A673 (cell line): Measurements from ENCODE around the gene SDCCAG8. TPM values are rescaled to one million over a fixed set of nuclear protein-coding genes. Genes with fewer than 3 reads are reported as not detected.

Experiments used
- BruUV-seq: library from RNA; stranded (reverse); fragments of 400-500 nt; replicated peaks from 2 replicates; lab custom pipeline; 2021; lab: Mats Ljungman, UMichigan
- CTCF ChIA-PET: fragments of 300-600 bp; sonication (Branson Sonifier 250); formaldehyde crosslinking; loops from one replicate; lab custom pipeline; 2022; ENCODE audit warnings: antibody characterized with exemption; lab: Charles Lee
- POLR2A ChIA-PET: fragments of 300-600 bp; sonication (Branson Sonifier 250); formaldehyde crosslinking; loops from one replicate; lab custom pipeline; 2022; ENCODE audit warnings: antibody characterized with exemption; ENCODE audit not compliant: low non-redundant PET; lab: Charles Lee
- DNase-seq: peaks from one replicate; pipeline ENCODE4 v3.0.0-alpha.2; 2015; ENCODE audit warnings: low spot score
- H3K27ac ChIP-seq: fragments of 200-600 bp; sonication (generic); 2 replicates; pipeline ENCODE4 v1.5.1; 2016; ENCODE audit warnings: mixed run types, low read depth, mild to moderate bottlenecking, mixed read lengths, antibody characterized with exemption, low read length; ENCODE audit not compliant: poor library complexity, severe bottlenecking
- H3K27me3 ChIP-seq: fragments of 200-600 bp; sonication (generic); replicated peaks from 2 replicates; pipeline ENCODE4 v1.6.1; 2017; ENCODE audit warnings: mixed run types, low read depth, mild to moderate bottlenecking, mixed read lengths, antibody characterized with exemption, low read length; ENCODE audit not compliant: insufficient read depth, poor library complexity
- H3K36me3 ChIP-seq: fragments of 200-600 bp; sonication (generic); 2 replicates; pipeline ENCODE4 v1.6.1; 2016; ENCODE audit warnings: mixed run types, mild to moderate bottlenecking, mixed read lengths, antibody characterized with exemption, low read length; ENCODE audit not compliant: insufficient read depth, poor library complexity, severe bottlenecking
- H3K4me1 ChIP-seq: fragments of 200-600 bp; sonication (generic); 2 replicates; pipeline ENCODE4 v1.6.1; 2017; ENCODE audit warnings: mixed run types, mild to moderate bottlenecking, mixed read lengths, antibody characterized with exemption, low read length; ENCODE audit not compliant: insufficient read depth, poor library complexity, severe bottlenecking
- H3K4me3 ChIP-seq: fragments of 200-600 bp; sonication (generic); 2 replicates; pipeline ENCODE4 v1.5.1; 2016; ENCODE audit warnings: low read depth, mixed run types, mild to moderate bottlenecking, mixed read lengths, low read length; ENCODE audit not compliant: poor library complexity, severe bottlenecking
- H3K9me3 ChIP-seq: fragments of 200-600 bp; sonication (generic); 2 replicates; pipeline ENCODE4 v1.6.1; 2016; ENCODE audit warnings: mixed run types, low read depth, mild to moderate bottlenecking, mixed read lengths, antibody characterized with exemption, low read length; ENCODE audit not compliant: poor library complexity, severe bottlenecking
- CTCF ChIP-seq: fragments of 300-800, 200-600 bp; sonication (generic); conservative IDR thresholded peaks from 2 replicates; pipeline ENCODE4 v1.5.1; 2017; ENCODE audit warnings: low read depth, mild to moderate bottlenecking, antibody characterized with exemption, low read length, moderate library complexity, mixed read lengths
- EZH2 ChIP-seq: fragments of 200-600 bp; sonication (generic); IDR thresholded peaks from 2 replicates; pipeline ENCODE4 v1.6.1; 2017; ENCODE audit warnings: borderline replicate concordance, low read depth, mild to moderate bottlenecking, mixed read lengths, antibody characterized with exemption, low read length; ENCODE audit not compliant: poor library complexity, severe bottlenecking
- intact Hi-C: fragments of 100-400 bp; cut with micrococcal nuclease; formaldehyde crosslinking; loops from one replicate; pipeline ENCODE4 v1.10.0; 2022; ENCODE audit not compliant: unreplicated experiment
- total RNA-seq: library from RNA; stranded (reverse); gene quantifications from 2 replicates; pipeline ENCODE4 v1.2.3, GENCODE V29; 2021

The SDCCAG8 gene
- total RNA-seq, 1 experiment from 2014 or later = 9.1 TPM

DNA sequence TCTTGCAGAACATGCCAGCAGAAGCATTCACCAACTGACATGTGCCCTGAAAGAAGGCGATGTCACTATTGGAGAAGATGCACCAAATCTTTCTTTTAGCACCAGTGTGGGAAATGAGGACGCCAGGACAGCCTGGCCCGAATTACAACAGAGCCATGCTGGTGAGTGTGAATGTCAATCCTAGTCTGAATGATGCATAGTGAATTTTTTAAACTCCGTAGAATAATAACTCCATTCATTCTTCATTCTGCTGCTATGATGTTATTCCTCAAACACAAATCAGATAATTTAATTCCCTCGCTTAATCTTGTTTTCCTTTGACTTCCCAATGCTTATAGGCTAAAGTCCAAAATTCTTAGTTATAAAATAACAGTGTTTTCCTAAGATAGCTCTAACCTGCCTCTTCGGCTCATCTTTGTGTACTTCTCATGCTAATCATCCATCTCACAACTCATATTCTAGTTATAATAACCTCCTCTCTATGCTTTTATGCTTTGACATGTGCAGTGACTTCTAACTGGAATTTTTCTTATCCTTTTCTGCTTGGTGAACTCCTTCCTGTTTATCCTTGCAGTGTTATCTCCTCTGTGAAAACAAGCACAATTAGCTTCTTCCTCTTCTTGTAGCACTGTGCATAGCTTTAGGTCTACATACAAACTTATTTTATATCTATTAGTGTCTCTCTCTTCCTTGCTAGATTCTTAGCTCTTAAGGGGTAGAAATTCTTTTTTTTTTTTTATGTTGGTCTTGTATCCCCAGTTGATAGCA is 14.4 kb downstream of the SDCCAG8 start:
- Histone ChIP-seq H3K27ac (no peak overlapping the region), H3K4me1 (no peaks in the 10 kb centered on the region), H3K27me3 (no peaks in the 10 kb centered on the region), H3K9me3 (no peaks in the 10 kb centered on the region), H3K4me3 (no peak overlapping the region), H3K36me3 (no peaks in the 10 kb centered on the region)
- ChIA-PET CTCF (no interaction called here), POLR2A (no interaction called here)
- DNase-seq = no peak
- TF ChIP-seq EZH2 (no peak), CTCF (no peak)
- intact Hi-C loops = no loop called here
- BruUV-seq = no TSS peak

GRCh38 chr1:243271996-243272395 is 16.2 kb downstream of the SDCCAG8 start:
- Histone ChIP-seq H3K4me3 (no peak overlapping the region), H3K27ac (no peak overlapping the region), H3K36me3 (no peaks in the 10 kb centered on the region), H3K9me3 (no peaks in the 10 kb centered on the region), H3K27me3 (no peaks in the 10 kb centered on the region), H3K4me1 (no peaks in the 10 kb centered on the region)
- BruUV-seq = no TSS peak
- no peak for DNase-seq
- intact Hi-C loops = no loop called here
- CTCF ChIA-PET = no interaction called here
- POLR2A ChIA-PET = no interaction called here
- TF ChIP-seq CTCF = no peak
- TF ChIP-seq EZH2 = no peak

DNA sequence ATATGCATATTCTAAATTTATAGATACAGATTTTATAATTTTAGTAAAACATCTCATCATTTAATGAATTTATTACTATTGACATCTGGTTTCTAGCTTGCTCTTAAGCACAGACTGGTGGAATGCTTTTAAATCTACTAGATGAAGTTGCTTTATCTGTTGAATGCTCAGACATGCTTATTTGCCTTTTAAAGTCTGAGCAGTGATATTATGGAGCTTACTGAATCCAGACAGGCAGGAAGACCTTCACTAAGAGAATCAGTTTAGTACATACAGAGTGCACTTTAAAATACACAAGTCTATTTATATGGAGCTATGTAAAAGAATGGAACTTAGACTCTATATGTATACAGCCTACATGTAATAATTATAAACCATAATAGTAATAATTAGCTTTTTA is 16.6 kb downstream of the SDCCAG8 start:
- no peak for DNase-seq
- CTCF ChIA-PET = no interaction called here
- no peak for TF ChIP-seq EZH2
- TF ChIP-seq CTCF = no peak
- Histone ChIP-seq H3K36me3 (no peaks in the 10 kb centered on the region), H3K27ac (no peak overlapping the region), H3K4me1 (no peaks in the 10 kb centered on the region), H3K27me3 (no peaks in the 10 kb centered on the region), H3K4me3 (no peak overlapping the region), H3K9me3 (no peaks in the 10 kb centered on the region)
- intact Hi-C loops = no loop called here
- POLR2A ChIA-PET = no interaction called here
- BruUV-seq = no TSS peak
